Left ventricle myocardium inferior (tissue), 1 donor: ENCODE results near the gene ARHGAP5. TPM values are rescaled to one million over a fixed set of nuclear protein-coding genes. Genes with fewer than 3 reads are reported as not detected.

ENCODE experiments used
- DNase-seq: peaks from one replicate; pipeline ENCODE4 v3.0.0-alpha.2; 2020
- H3K27ac ChIP-seq: fragments of 200-600 bp; replicated peaks from 2 replicates; pipeline ENCODE4 v1.8.0; 2021
- H3K27me3 ChIP-seq: fragments of 200-600 bp; 2 replicates; pipeline ENCODE4 v1.8.0; 2021; ENCODE audit warnings: low read depth
- H3K36me3 ChIP-seq: fragments of 200-600 bp; 2 replicates; pipeline ENCODE4 v1.8.0; 2021
- H3K4me1 ChIP-seq: fragments of 200-600 bp; 2 replicates; pipeline ENCODE4 v1.8.0; 2021
- H3K4me3 ChIP-seq: fragments of 200-600 bp; 2 replicates; pipeline ENCODE4 v1.8.0; 2021; ENCODE audit warnings: mild to moderate bottlenecking, moderate library complexity
- H3K9me3 ChIP-seq: fragments of 200-600 bp; replicated peaks from 2 replicates; pipeline ENCODE4 v1.8.0; 2021
- CTCF ChIP-seq: fragments of 200-600 bp; IDR thresholded peaks from 2 replicates; pipeline ENCODE4 v1.8.0; 2021; ENCODE audit warnings: antibody characterized with exemption, mild to moderate bottlenecking, borderline replicate concordance
- intact Hi-C: fragments of 100-400 bp; cut with micrococcal nuclease; formaldehyde crosslinking; loops from one replicate; pipeline ENCODE4 v1.11.0; 2022
- total RNA-seq: library from RNA; stranded (reverse); fragmentation: NEBNext Ultra II Directional; extraction: Animal tissue kit (Norgen Biotek cat#: 25700); gene quantifications from one replicate; pipeline ENCODE4 v1.2.1, GENCODE V29; 2021
- donor health status: DM: no; HTN: yes; CAD: no; lungs with severe emphysema.

The ARHGAP5 gene
- total RNA-seq, 1 donor from 2014 or later = 238 TPM

DNA sequence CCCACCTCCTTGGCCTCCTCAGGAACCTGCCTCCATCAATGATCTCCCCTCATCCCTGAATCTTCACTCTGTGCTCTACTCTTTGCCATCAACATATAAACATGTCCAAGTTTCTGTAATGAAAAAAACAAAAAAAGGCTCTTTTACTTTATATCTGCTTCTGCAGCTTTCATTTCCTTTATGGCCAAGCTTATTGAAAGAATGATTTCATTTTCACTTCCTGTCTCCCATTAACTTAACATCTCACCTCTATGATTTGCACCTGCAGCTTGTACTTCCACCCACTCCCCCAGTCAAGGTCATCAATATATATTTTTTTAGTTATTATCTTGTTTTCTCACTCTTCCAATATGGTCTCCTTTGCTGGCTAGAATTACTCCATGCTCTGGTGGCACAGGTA, 109.1 kb downstream of the ARHGAP5 start:
- peaks cover 18% of the 10 kb centered on the region for H3K9me3 ChIP-seq
- intact Hi-C loops = no loop called here
- peaks cover 5% of the 10 kb centered on the region for H3K4me1 ChIP-seq
- H3K4me3 ChIP-seq = no peak overlapping the region
- H3K27me3 ChIP-seq = no peaks in the 10 kb centered on the region
- TF ChIP-seq CTCF = no peak
- no peak overlapping the region for H3K27ac ChIP-seq
- no peaks in the 10 kb centered on the region for H3K36me3 ChIP-seq
- DNase-seq = no peak

GRCh38 chr14:32189811-32190210, 112.7 kb downstream of the ARHGAP5 start:
- intact Hi-C loops = no loop called here
- no peaks in the 10 kb centered on the region for H3K36me3 ChIP-seq
- H3K27ac ChIP-seq = no peak overlapping the region
- no peak for DNase-seq
- no peak overlapping the region for H3K4me3 ChIP-seq
- H3K9me3 ChIP-seq = peaks cover 12% of the 10 kb centered on the region
- H3K4me1 ChIP-seq = no peaks in the 10 kb centered on the region
- H3K27me3 ChIP-seq = no peaks in the 10 kb centered on the region
- TF ChIP-seq CTCF = no peak

DNA sequence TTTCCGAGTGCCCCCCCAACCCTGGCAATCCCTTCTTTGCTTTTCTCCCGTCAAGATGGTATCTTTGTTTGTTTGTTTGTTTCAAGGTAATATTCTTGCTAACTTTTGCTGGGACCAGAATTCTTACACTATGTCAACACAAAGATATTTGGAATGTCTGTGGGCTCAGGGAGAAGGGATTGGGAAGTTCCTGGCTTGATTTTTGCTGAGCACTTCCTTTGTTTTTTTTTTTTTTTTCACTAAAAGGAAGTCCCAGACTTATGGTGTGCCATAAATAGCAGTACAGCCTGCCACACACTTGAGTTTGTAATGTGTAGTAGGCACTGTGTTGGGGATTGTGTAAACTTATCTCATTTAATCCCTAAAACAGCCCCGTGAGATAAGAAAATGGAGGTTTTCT, 113.6 kb downstream of the ARHGAP5 start:
- H3K36me3 ChIP-seq = no peaks in the 10 kb centered on the region
- peaks cover 3% of the 10 kb centered on the region for H3K9me3 ChIP-seq
- no peak overlapping the region for H3K4me3 ChIP-seq
- DNase-seq = no peak
- no peaks in the 10 kb centered on the region for H3K27me3 ChIP-seq
- no peaks in the 10 kb centered on the region for H3K4me1 ChIP-seq
- TF ChIP-seq CTCF = no peak
- no peak overlapping the region for H3K27ac ChIP-seq
- intact Hi-C loops = no loop called here

DNA sequence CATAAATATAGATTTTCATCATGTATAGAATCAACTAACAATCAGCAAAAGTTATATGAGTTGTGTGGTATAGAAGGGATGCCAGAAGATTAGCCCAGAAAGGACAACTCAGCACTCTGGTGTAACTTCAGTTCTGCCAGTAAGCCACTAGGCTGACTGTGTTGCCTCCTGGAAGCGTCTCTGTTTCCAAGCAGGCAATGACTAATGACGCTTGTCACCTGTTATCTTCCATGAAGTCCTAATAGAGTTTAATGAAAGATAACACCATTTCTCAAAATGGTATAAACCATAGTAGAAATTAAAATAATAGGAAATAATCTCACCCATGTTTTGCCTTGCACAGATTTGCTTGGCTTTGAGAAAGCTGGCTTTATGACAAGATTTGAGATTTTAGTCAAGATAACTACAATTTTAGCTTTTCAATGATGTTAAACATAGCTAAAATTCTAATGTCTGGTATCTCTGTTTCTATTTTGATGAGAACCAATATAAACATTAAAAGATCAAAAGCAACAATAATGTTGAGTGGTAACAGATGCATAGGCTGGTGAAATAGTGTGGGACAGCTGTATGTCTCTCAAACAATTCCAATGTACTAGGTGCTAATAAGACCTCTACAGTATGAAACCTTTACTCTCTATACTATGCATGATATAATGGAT, 115.7 kb downstream of the ARHGAP5 start:
- Histone ChIP-seq H3K27me3 (no peaks in the 10 kb centered on the region), H3K4me3 (no peak overlapping the region)
- intact Hi-C loops = no loop called here

DNA sequence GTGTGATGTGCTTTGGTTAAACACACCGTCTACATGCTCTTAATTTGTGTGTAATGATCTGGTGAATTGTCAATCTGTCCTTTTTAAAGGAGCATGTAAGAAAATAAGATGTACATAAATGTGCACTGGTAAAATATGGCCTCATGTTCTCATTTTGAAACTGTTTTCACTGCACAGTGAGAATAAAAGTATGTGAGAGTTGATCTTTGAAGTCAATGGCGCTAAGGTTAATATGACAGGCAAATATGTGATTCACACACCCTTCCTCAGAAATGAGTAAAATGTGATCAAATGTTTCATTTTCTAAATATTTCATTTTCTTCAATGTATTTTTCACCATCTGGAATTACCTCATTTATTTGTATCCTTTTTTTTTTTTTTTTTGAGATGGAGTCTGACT, 116.4 kb downstream of the ARHGAP5 start:
- Histone ChIP-seq H3K4me3 (no peak overlapping the region), H3K27me3 (no peaks in the 10 kb centered on the region), H3K36me3 (no peaks in the 10 kb centered on the region), H3K27ac (no peak overlapping the region), H3K9me3 (no peaks in the 10 kb centered on the region), H3K4me1 (no peaks in the 10 kb centered on the region)
- intact Hi-C loops = no loop called here
- TF ChIP-seq CTCF = no peak
- DNase-seq = no peak

More for the DNA sequence above, 115.7 kb downstream of the ARHGAP5 start:
- no peak for DNase-seq
- Histone ChIP-seq H3K36me3 (no peaks in the 10 kb centered on the region), H3K9me3 (no peaks in the 10 kb centered on the region), H3K27ac (no peak overlapping the region), H3K4me1 (no peaks in the 10 kb centered on the region)
- no peak for TF ChIP-seq CTCF

DNA sequence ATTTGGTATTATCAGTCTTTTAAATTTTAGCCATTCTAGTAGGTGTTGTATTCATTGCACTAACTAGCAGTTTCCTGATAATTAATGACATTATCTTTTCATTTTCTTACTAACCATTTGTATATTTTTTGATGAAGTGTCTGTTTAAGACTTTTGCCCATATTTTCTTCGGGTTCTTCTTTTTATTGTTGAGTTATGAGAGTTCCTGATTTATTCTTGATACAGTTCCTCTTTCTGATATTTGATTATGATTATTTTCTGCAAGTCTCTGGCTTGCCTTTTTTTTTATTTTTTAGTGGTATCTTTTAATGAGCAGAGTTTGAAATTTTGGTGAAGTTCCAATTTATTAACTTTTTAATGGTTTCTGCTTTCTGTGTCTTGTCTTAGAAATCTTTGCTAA, 118.5 kb downstream of the ARHGAP5 start:
- no peaks in the 10 kb centered on the region for H3K9me3 ChIP-seq
- no peaks in the 10 kb centered on the region for H3K36me3 ChIP-seq
- intact Hi-C loops = no loop called here
- no peak overlapping the region for H3K27ac ChIP-seq
- no peaks in the 10 kb centered on the region for H3K27me3 ChIP-seq
- no peak for DNase-seq
- no peak for TF ChIP-seq CTCF
- H3K4me1 ChIP-seq = peaks cover 1% of the 10 kb centered on the region
- no peak overlapping the region for H3K4me3 ChIP-seq
